ENCODE measurements around the gene RNFT2.

RNFT2 gene

GRCh38 chr12:116861320-116861719, 123.2 kb downstream of the RNFT2 start:
- Histone ChIP-seq H3K27me3 (no peaks in the 10 kb centered on the region), H3K4me1 (peaks cover 10% of the 10 kb centered on the region), H3K9me3 (no peaks in the 10 kb centered on the region), H3K36me3 (no peaks in the 10 kb centered on the region), H3K4me3 (ENCODE audit: low read depth, low read length) (no peak overlapping the region)
- DNase-seq, result peak; percentile 77
- TF ChIP-seq CTCF (IDR thresholded peaks at IDR 0.05; ENCODE audit: low read depth, low read length), result no peak

- peaks cover 10% of the 10 kb centered on the region for H3K4me1 ChIP-seq
- H3K27me3 ChIP-seq, result no peaks in the 10 kb centered on the region
- no peak for DNase-seq
- H3K9me3 ChIP-seq, result no peaks in the 10 kb centered on the region
- no peaks in the 10 kb centered on the region for H3K36me3 ChIP-seq
- TF ChIP-seq CTCF (IDR thresholded peaks at IDR 0.05; ENCODE audit: low read depth, low read length), result no peak
- no peak overlapping the region for H3K4me3 ChIP-seq (ENCODE audit: low read depth, low read length)
Observed at GRCh38 chr12:116862167-116862566, 124.1 kb downstream of the RNFT2 start.

GRCh38 chr12:116863275-116863767, 125.2 kb downstream of the RNFT2 start:
- peak; percentile 23 for DNase-seq
- TF ChIP-seq CTCF (IDR thresholded peaks at IDR 0.05; ENCODE audit: low read depth, low read length), result peak; percentile 78
- H3K36me3 ChIP-seq, result no peaks in the 10 kb centered on the region
- H3K9me3 ChIP-seq, result no peaks in the 10 kb centered on the region
- peaks cover 10% of the 10 kb centered on the region for H3K4me1 ChIP-seq
- H3K4me3 ChIP-seq (ENCODE audit: low read depth, low read length), result no peak overlapping the region
- H3K27me3 ChIP-seq, result no peaks in the 10 kb centered on the region

- Histone ChIP-seq H3K36me3 (no peaks in the 10 kb centered on the region), H3K27me3 (no peaks in the 10 kb centered on the region), H3K4me1 (peaks cover 10% of the 10 kb centered on the region; the same call in 1 of the 2 replicates), H3K4me3 (ENCODE audit: low read depth, low read length) (no peak overlapping the region), H3K9me3 (no peaks in the 10 kb centered on the region)
- DNase-seq, result no peak
- TF ChIP-seq CTCF (IDR thresholded peaks at IDR 0.05; ENCODE audit: low read depth, low read length), result no peak
Observed at GRCh38 chr12:116864371-116865160, 126.5 kb downstream of the RNFT2 start.

- Histone ChIP-seq H3K27me3 (no peaks in the 10 kb centered on the region), H3K9me3 (no peaks in the 10 kb centered on the region), H3K36me3 (no peaks in the 10 kb centered on the region), H3K4me3 (ENCODE audit: low read depth, low read length) (no peak overlapping the region), H3K4me1 (no peaks in the 10 kb centered on the region; the same call in 1 of the 2 replicates)
- no peak for TF ChIP-seq CTCF (IDR thresholded peaks at IDR 0.05; ENCODE audit: low read depth, low read length)
- DNase-seq, result no peak
Observed at GRCh38 chr12:116867523-116867922, 129.4 kb downstream of the RNFT2 start.

GRCh38 chr12:116870306-116870705, 132.2 kb downstream of the RNFT2 start:
- Histone ChIP-seq H3K36me3 (no peaks in the 10 kb centered on the region), H3K9me3 (no peaks in the 10 kb centered on the region; the same call in 1 of the 2 replicates), H3K4me1 (no peaks in the 10 kb centered on the region), H3K27me3 (no peaks in the 10 kb centered on the region), H3K4me3 (ENCODE audit: low read depth, low read length) (no peak overlapping the region)
- TF ChIP-seq CTCF (IDR thresholded peaks at IDR 0.05; ENCODE audit: low read depth, low read length), result no peak
- DNase-seq, result no peak

All from BE2C (cell line).